Erythroblast (primary cell): ENCODE measurements around the gene GPX5.

Experiments
- GATA1 ChIP-seq: IDR thresholded peaks from 2 replicates; pipeline ENCODE4 v1.6.1; 2011; ENCODE audit warnings: low read depth, mild to moderate bottlenecking, control low read depth, low read length, moderate library complexity
- POLR2A ChIP-seq: IDR thresholded peaks from 2 replicates; pipeline ENCODE4 v1.6.1; 2011; ENCODE audit warnings: mild to moderate bottlenecking, low read length

GRCh38 chr6:28491984-28492317 lies 33.7 kb upstream of the GPX5 start:
- TF ChIP-seq POLR2A (no peak), GATA1 (no peak)
